Measurements from ENCODE around the gene ARHGEF12.

ARHGEF12 gene

GRCh38 chr11:120394119-120394518 is 57.9 kb downstream of the ARHGEF12 start:
- H2BK15ac ChIP-seq (replicated peaks; ENCODE audit: low read depth), result no peak overlapping the region
- H2AK5ac ChIP-seq (ENCODE audit: low read length), result no peak overlapping the region
- H3K23ac ChIP-seq (ENCODE audit: low read length), result no peak overlapping the region
- H3K4me3 ChIP-seq (ENCODE audit: low read length), result no peak overlapping the region
- peaks cover 10% of the 10 kb centered on the region for H3K79me1 ChIP-seq (ENCODE audit: low read length)
- H2BK5ac ChIP-seq (ENCODE audit: low read length), result no peak overlapping the region
- H3K9ac ChIP-seq (ENCODE audit: low read length), result no peak overlapping the region
- no peaks in the 10 kb centered on the region for H3K27me3 ChIP-seq (ENCODE audit: insufficient read depth, low read length, poor library complexity)
- H3K36me3 ChIP-seq (ENCODE audit: control insufficient read depth, insufficient read depth, low read length), result no peaks in the 10 kb centered on the region
- no peak overlapping the region for H4K8ac ChIP-seq (ENCODE audit: low read depth, low read length)
- H3K27ac ChIP-seq (ENCODE audit: low read depth, low read length), result no peak overlapping the region
- H2BK120ac ChIP-seq (ENCODE audit: low read depth, low read length), result no peak overlapping the region
- H3K4ac ChIP-seq (ENCODE audit: low read depth, low read length), result no peak overlapping the region
- no CpG with 5 or more reads among the region's 2 CpGs for WGBS (ENCODE audit: extremely low coverage, insufficient coverage, low lambda C conversion rate)
- H4K5ac ChIP-seq (ENCODE audit: low read length), result no peak overlapping the region
- no peak overlapping the region for H3K18ac ChIP-seq (ENCODE audit: low read length)
- H3K56ac ChIP-seq (ENCODE audit: low read length), result no peak overlapping the region
- no peak overlapping the region for H3K4me2 ChIP-seq (ENCODE audit: low read length)
- no peaks in the 10 kb centered on the region for H3K4me1 ChIP-seq (ENCODE audit: control insufficient read depth, low read depth, low read length)
- H3K79me2 ChIP-seq (ENCODE audit: control insufficient read depth, insufficient read depth, low read length), result peaks cover 5% of the 10 kb centered on the region
- no peak for DNase-seq

- Histone ChIP-seq H4K8ac (ENCODE audit: low read depth, low read length) (no peak overlapping the region), H3K23ac (ENCODE audit: low read length) (no peak overlapping the region), H3K18ac (ENCODE audit: low read length) (no peak overlapping the region), H3K4ac (ENCODE audit: low read depth, low read length) (no peak overlapping the region), H3K27ac (ENCODE audit: low read depth, low read length) (no peak overlapping the region), H3K4me3 (ENCODE audit: low read length) (no peak overlapping the region), H3K4me2 (ENCODE audit: low read length) (no peak overlapping the region), H3K56ac (ENCODE audit: low read length) (no peak overlapping the region), H3K9ac (ENCODE audit: low read length) (no peak overlapping the region), H3K79me2 (ENCODE audit: control insufficient read depth, insufficient read depth, low read length) (peaks cover 4% of the 10 kb centered on the region), H3K4me1 (ENCODE audit: control insufficient read depth, low read depth, low read length) (peaks cover 1% of the 10 kb centered on the region), H2BK120ac (ENCODE audit: low read depth, low read length) (no peak overlapping the region), H3K79me1 (ENCODE audit: low read length) (peaks cover 7% of the 10 kb centered on the region), H2BK15ac (replicated peaks; ENCODE audit: low read depth) (no peak overlapping the region), H3K36me3 (ENCODE audit: control insufficient read depth, insufficient read depth, low read length) (no peaks in the 10 kb centered on the region), H2BK5ac (ENCODE audit: low read length) (no peak overlapping the region), H4K5ac (ENCODE audit: low read length) (no peak overlapping the region), H3K27me3 (ENCODE audit: insufficient read depth, low read length, poor library complexity) (no peaks in the 10 kb centered on the region), H2AK5ac (ENCODE audit: low read length) (no peak overlapping the region)
- DNase-seq, result no peak
- no CpG with 5 or more reads among the region's 3 CpGs for WGBS (ENCODE audit: extremely low coverage, insufficient coverage, low lambda C conversion rate)
Measured at GRCh38 chr11:120395778-120396177, 59.6 kb downstream of the ARHGEF12 start.

DNA sequence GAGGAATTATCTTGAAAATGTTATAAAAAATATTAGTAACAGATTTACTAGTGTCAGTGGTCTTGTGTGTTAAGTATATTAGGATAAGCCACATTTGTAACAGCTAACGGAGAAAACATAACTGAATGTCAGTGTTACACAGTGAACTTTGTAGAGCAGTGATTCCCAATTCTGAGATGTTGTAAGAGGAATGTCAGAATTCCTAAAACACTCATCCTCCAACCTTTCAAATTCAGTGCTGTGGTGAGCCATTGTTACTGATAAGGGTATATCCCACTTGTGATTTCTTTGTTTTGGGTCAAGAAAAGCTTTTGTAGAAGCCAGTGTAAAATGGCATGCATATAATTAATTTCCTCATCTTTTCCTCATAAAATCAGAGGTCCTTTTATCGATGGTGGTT is 61.9 kb downstream of the ARHGEF12 start:
- Histone ChIP-seq H4K5ac (ENCODE audit: low read length) (no peak overlapping the region), H3K27ac (ENCODE audit: low read depth, low read length) (no peak overlapping the region), H3K79me2 (ENCODE audit: control insufficient read depth, insufficient read depth, low read length) (peaks cover 4% of the 10 kb centered on the region), H3K18ac (ENCODE audit: low read length) (no peak overlapping the region), H2BK15ac (replicated peaks; ENCODE audit: low read depth) (no peak overlapping the region), H3K23ac (ENCODE audit: low read length) (no peak overlapping the region), H3K9ac (ENCODE audit: low read length) (no peak overlapping the region), H3K36me3 (ENCODE audit: control insufficient read depth, insufficient read depth, low read length) (no peaks in the 10 kb centered on the region), H2AK5ac (ENCODE audit: low read length) (no peak overlapping the region), H3K27me3 (ENCODE audit: insufficient read depth, low read length, poor library complexity) (no peaks in the 10 kb centered on the region), H3K4me1 (ENCODE audit: control insufficient read depth, low read depth, low read length) (peaks cover 3% of the 10 kb centered on the region), H3K4ac (ENCODE audit: low read depth, low read length) (no peak overlapping the region), H4K8ac (ENCODE audit: low read depth, low read length) (no peak overlapping the region), H2BK120ac (ENCODE audit: low read depth, low read length) (no peak overlapping the region), H3K4me2 (ENCODE audit: low read length) (no peak overlapping the region), H3K79me1 (ENCODE audit: low read length) (peaks cover 3% of the 10 kb centered on the region), H3K56ac (ENCODE audit: low read length) (no peak overlapping the region), H2BK5ac (ENCODE audit: low read length) (no peak overlapping the region), H3K4me3 (ENCODE audit: low read length) (no peak overlapping the region)
- no CpG with 5 or more reads among the region's 2 CpGs for WGBS (ENCODE audit: extremely low coverage, insufficient coverage, low lambda C conversion rate)
- peak; percentile 66 for DNase-seq

DNA sequence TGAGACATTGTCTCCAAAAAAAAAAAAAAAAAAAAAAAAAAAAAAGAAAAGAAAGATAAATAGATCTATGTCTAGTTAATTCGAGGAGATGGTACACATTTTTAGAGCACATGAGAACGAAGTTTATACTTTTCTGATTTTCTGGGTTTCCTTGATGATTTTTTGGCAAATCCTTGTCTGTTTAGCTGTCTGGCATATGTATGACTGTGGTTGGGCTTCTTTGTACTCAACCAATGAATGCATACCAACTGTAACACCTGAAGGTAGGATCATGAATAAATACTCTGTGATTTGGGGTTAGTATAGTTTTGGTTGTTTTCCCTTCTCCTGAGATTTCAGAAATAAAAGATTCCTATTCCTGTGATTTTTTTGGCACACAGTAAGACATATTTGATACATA is 63.1 kb downstream of the ARHGEF12 start:
- Histone ChIP-seq H4K5ac (ENCODE audit: low read length) (no peak overlapping the region), H3K4me2 (ENCODE audit: low read length) (no peak overlapping the region), H2BK15ac (replicated peaks; ENCODE audit: low read depth) (no peak overlapping the region), H2BK120ac (ENCODE audit: low read depth, low read length) (no peak overlapping the region), H4K8ac (ENCODE audit: low read depth, low read length) (no peak overlapping the region), H3K79me1 (ENCODE audit: low read length) (peaks cover 3% of the 10 kb centered on the region), H3K18ac (ENCODE audit: low read length) (no peak overlapping the region), H3K4me1 (ENCODE audit: control insufficient read depth, low read depth, low read length) (peaks cover 5% of the 10 kb centered on the region), H3K4ac (ENCODE audit: low read depth, low read length) (no peak overlapping the region), H3K36me3 (ENCODE audit: control insufficient read depth, insufficient read depth, low read length) (no peaks in the 10 kb centered on the region), H3K4me3 (ENCODE audit: low read length) (no peak overlapping the region), H2BK5ac (ENCODE audit: low read length) (no peak overlapping the region), H3K27ac (ENCODE audit: low read depth, low read length) (no peak overlapping the region), H3K23ac (ENCODE audit: low read length) (no peak overlapping the region), H3K56ac (ENCODE audit: low read length) (no peak overlapping the region), H3K9ac (ENCODE audit: low read length) (no peak overlapping the region), H3K79me2 (ENCODE audit: control insufficient read depth, insufficient read depth, low read length) (peaks cover 4% of the 10 kb centered on the region), H2AK5ac (ENCODE audit: low read length) (no peak overlapping the region), H3K27me3 (ENCODE audit: insufficient read depth, low read length, poor library complexity) (no peaks in the 10 kb centered on the region)
- WGBS (ENCODE audit: extremely low coverage, insufficient coverage, low lambda C conversion rate), result no CpG with 5 or more reads among the region's 2 CpGs
- DNase-seq, result peak; percentile 37

DNA sequence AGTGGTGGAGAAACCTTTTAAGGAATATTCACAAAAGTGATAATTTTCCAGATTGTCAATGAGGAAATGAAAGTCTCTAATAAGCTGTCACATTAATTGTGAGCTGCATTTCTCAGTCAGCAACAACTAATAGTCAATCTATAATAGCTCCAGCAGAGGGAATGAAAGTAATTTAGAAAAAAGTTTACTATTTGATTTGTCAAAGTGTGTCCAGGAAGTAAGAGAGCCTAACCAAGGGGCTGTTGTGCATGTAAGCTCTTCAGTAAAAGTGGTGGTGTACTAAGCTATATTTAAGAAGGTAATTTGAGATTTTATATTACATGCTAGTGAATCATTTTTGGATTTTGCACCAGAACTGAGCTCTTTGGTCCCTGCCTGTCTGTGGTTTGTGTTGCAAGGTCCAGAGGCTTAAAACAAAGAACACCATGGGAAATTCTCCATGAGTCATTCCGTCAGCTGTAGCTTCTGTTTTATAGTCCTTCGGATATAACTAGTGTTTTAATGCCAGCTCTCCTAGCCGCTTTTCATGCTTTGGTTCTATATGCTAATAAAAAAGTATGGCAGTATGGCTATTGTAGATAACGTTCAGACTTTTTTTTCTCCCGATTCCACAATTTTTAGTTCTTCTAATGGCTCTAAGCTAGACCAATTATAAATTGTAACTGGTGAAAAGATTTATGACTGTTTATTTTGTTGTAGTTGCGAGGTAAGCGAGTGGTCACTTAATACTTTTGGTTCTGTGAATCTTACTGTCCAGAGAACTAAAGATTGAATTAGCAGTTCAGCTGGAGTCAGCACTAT is 64.6 kb downstream of the ARHGEF12 start:
- Histone ChIP-seq H3K9ac (ENCODE audit: low read length) (no peak overlapping the region), H3K4me3 (ENCODE audit: low read length) (no peak overlapping the region), H3K4ac (ENCODE audit: low read depth, low read length) (no peak overlapping the region), H3K4me2 (ENCODE audit: low read length) (no peak overlapping the region), H3K36me3 (ENCODE audit: control insufficient read depth, insufficient read depth, low read length) (no peaks in the 10 kb centered on the region), H4K8ac (ENCODE audit: low read depth, low read length) (no peak overlapping the region), H3K27ac (ENCODE audit: low read depth, low read length) (no peak overlapping the region), H3K79me1 (ENCODE audit: low read length) (peaks cover 4% of the 10 kb centered on the region), H2BK120ac (ENCODE audit: low read depth, low read length) (no peak overlapping the region), H3K27me3 (ENCODE audit: insufficient read depth, low read length, poor library complexity) (no peaks in the 10 kb centered on the region), H2BK5ac (ENCODE audit: low read length) (no peak overlapping the region), H3K18ac (ENCODE audit: low read length) (no peak overlapping the region), H3K23ac (ENCODE audit: low read length) (no peak overlapping the region), H3K79me2 (ENCODE audit: control insufficient read depth, insufficient read depth, low read length) (peaks cover 4% of the 10 kb centered on the region), H3K4me1 (ENCODE audit: control insufficient read depth, low read depth, low read length) (peaks cover 7% of the 10 kb centered on the region), H2BK15ac (replicated peaks; ENCODE audit: low read depth) (no peak overlapping the region), H2AK5ac (ENCODE audit: low read length) (no peak overlapping the region), H3K56ac (ENCODE audit: low read length) (no peak overlapping the region), H4K5ac (ENCODE audit: low read length) (no peak overlapping the region)
- peak; percentile 37 for DNase-seq
- WGBS (ENCODE audit: extremely low coverage, insufficient coverage, low lambda C conversion rate), result no CpG with 5 or more reads among the region's 7 CpGs

DNA sequence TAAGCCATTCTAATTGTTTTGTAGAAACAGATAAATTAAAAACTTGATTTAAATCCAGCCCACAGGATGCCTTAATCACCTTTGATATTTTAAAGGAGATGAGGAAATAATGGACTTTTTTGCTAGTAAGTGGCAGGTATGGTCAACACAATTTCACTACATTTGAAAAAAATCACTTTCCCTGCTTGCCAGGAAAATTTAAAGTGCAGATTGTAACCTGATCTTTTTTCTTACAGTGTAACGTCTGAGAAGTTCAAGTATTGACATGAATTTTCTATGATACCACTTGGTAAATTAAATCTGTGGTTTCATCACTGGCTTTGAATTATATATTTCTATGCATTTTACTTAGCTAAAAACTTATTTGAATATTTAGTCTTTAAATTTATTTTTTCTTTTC is 65.3 kb downstream of the ARHGEF12 start:
- Histone ChIP-seq H3K4me2 (ENCODE audit: low read length) (no peak overlapping the region), H3K18ac (ENCODE audit: low read length) (no peak overlapping the region), H2BK120ac (ENCODE audit: low read depth, low read length) (no peak overlapping the region), H4K5ac (ENCODE audit: low read length) (no peak overlapping the region), H3K27me3 (ENCODE audit: insufficient read depth, low read length, poor library complexity) (no peaks in the 10 kb centered on the region), H3K4me3 (ENCODE audit: low read length) (no peak overlapping the region), H3K36me3 (ENCODE audit: control insufficient read depth, insufficient read depth, low read length) (no peaks in the 10 kb centered on the region), H3K4ac (ENCODE audit: low read depth, low read length) (no peak overlapping the region), H3K79me1 (ENCODE audit: low read length) (peaks cover 2% of the 10 kb centered on the region), H3K4me1 (ENCODE audit: control insufficient read depth, low read depth, low read length) (peaks cover 7% of the 10 kb centered on the region), H3K23ac (ENCODE audit: low read length) (no peak overlapping the region), H3K79me2 (ENCODE audit: control insufficient read depth, insufficient read depth, low read length) (peaks cover 4% of the 10 kb centered on the region), H2AK5ac (ENCODE audit: low read length) (no peak overlapping the region), H3K27ac (ENCODE audit: low read depth, low read length) (no peak overlapping the region), H3K9ac (ENCODE audit: low read length) (no peak overlapping the region), H3K56ac (ENCODE audit: low read length) (no peak overlapping the region), H4K8ac (ENCODE audit: low read depth, low read length) (no peak overlapping the region), H2BK5ac (ENCODE audit: low read length) (no peak overlapping the region), H2BK15ac (replicated peaks; ENCODE audit: low read depth) (no peak overlapping the region)
- no CpG with 5 or more reads among the region's 1 CpG for WGBS (ENCODE audit: extremely low coverage, insufficient coverage, low lambda C conversion rate)
- DNase-seq, result no peak

Data from mesendoderm (in vitro differentiated cells).